ENCODE measurements around the gene FLT4.

GRCh38 chr5:180609817-180610550 lies 39.4 kb downstream of the FLT4 start:
- TF ChIP-seq CTCF (optimal IDR thresholded peaks at IDR 0.05 in 1 of 3, IDR thresholded peaks at IDR 0.05 in 1 of 3, conservative IDR thresholded peaks at IDR 0.05 in 1 of 3; ENCODE audit: extremely low read depth in 1 of 3, insufficient read depth in 2 of 3, low read length in 3 of 3) = no peak
- TF ChIP-seq EZH2 (IDR thresholded peaks at IDR 0.05; ENCODE audit: low read length) = no peak
